ENCODE data around the gene ITLN2. TPM values are rescaled to one million over a fixed set of nuclear protein-coding genes. Genes with fewer than 3 reads are reported as not detected.
"Not testable (repeated sequence)": the region's sequence is repeated elsewhere in the genome, so short reads cannot be mapped to it uniquely, and the experiment has no call there.

Gene ITLN2
- total RNA-seq, 1 donor from 2014 or later: 0.35 TPM

GRCh38 chr1:160952129-160952510 is 2.5 kb downstream of the ITLN2 start:
- TF ChIP-seq CTCF (conservative IDR thresholded peaks at IDR 0.05): no peak
- H3K27me3 Mint-ChIP-seq (ENCODE audit: low read depth): no peaks in the 10 kb centered on the region
- DNase-seq (ENCODE audit: low read depth, low spot score): no peak
- H3K27ac Mint-ChIP-seq (ENCODE audit: unreplicated experiment): no peak overlapping the region
- H3K4me3 Mint-ChIP-seq: no peak overlapping the region
- no peaks in the 10 kb centered on the region for H3K36me3 Mint-ChIP-seq (ENCODE audit: low read depth)
- H3K9me3 Mint-ChIP-seq: no peaks in the 10 kb centered on the region
- H3K4me1 Mint-ChIP-seq: peaks cover 4% of the 10 kb centered on the region

DNA sequence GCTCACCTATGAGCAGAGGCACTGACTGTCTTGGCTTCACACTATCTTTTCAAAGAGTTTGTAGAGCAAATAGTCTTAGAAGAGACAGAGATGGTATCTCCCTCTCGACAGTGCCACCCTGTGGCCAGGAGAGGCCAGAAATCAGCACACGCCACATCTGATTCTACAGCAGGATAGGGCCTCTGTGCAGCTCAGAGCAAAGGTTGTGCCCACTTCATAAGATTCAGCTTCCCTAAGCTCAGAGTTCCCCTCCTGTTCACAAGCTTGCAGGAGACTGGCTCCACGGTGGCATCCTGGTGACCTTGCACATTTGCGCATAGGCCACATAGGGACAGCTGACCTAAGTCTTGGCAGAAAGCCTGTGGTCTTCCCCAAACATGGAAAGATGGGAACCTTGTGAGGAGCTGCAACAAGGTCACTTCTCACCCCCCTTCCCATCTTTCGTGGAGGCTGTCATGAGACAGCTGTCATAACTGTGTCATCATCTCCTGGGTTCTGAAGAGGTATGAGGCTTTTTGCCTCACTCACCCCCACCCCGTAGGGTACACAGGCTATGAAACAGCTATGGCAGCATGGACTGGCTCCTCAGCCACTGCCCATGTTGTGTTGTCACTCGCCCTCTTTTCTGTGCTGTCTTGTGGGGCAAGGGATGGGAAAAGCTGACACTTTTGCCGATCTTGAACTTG is 3.0 kb downstream of the ITLN2 start:
- no peak overlapping the region for H3K27ac Mint-ChIP-seq (ENCODE audit: unreplicated experiment)
- peaks cover 4% of the 10 kb centered on the region for H3K4me1 Mint-ChIP-seq
- no peak overlapping the region for H3K4me3 Mint-ChIP-seq
- DNase-seq (ENCODE audit: low read depth, low spot score): peak; percentile 36
- H3K27me3 Mint-ChIP-seq (ENCODE audit: low read depth): no peaks in the 10 kb centered on the region
- no peaks in the 10 kb centered on the region for H3K36me3 Mint-ChIP-seq (ENCODE audit: low read depth)
- TF ChIP-seq CTCF (conservative IDR thresholded peaks at IDR 0.05): peak; percentile 78
- no peaks in the 10 kb centered on the region for H3K9me3 Mint-ChIP-seq

DNA sequence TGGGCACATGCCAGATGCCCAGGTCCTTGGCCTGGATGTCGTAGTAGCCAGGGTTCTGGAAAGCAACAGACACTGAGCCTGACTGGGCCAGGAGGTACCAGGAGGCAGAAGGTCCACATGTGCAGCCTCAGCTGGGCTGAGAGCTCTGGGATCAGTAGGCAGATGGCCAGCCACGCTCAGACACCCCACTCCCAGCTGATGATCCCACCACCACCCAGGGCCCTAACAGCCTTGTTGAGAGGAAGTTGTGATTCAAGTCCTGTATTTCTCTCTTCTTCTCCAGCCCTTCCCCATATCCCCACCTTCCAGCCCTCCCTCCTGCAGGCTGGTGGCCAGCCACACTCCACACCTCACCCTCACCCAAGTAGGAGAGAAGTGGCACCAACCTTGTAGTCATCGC is 4.0 kb downstream of the ITLN2 start:
- Mint-ChIP-seq H3K4me3 (no peak overlapping the region), H3K4me1 (peaks cover 4% of the 10 kb centered on the region), H3K27me3 (ENCODE audit: low read depth) (no peaks in the 10 kb centered on the region), H3K36me3 (ENCODE audit: low read depth) (no peaks in the 10 kb centered on the region), H3K9me3 (no peaks in the 10 kb centered on the region), H3K27ac (ENCODE audit: unreplicated experiment) (no peak overlapping the region)
- no peak for DNase-seq (ENCODE audit: low read depth, low spot score)
- no peak for TF ChIP-seq CTCF (conservative IDR thresholded peaks at IDR 0.05)

GRCh38 chr1:160949881-160950280 is 4.7 kb downstream of the ITLN2 start:
- Mint-ChIP-seq H3K27me3 (ENCODE audit: low read depth) (no peaks in the 10 kb centered on the region), H3K9me3 (no peaks in the 10 kb centered on the region), H3K27ac (ENCODE audit: unreplicated experiment) (no peak overlapping the region), H3K4me3 (no peak overlapping the region), H3K4me1 (peaks cover 4% of the 10 kb centered on the region), H3K36me3 (ENCODE audit: low read depth) (no peaks in the 10 kb centered on the region)
- TF ChIP-seq CTCF (conservative IDR thresholded peaks at IDR 0.05): no peak
- DNase-seq (ENCODE audit: low read depth, low spot score): no peak

- H3K27me3 Mint-ChIP-seq (ENCODE audit: low read depth); DNase-seq (ENCODE audit: low read depth, low spot score); H3K9me3 Mint-ChIP-seq; H3K36me3 Mint-ChIP-seq (ENCODE audit: low read depth); H3K4me3 Mint-ChIP-seq; H3K4me1 Mint-ChIP-seq; H3K27ac Mint-ChIP-seq (ENCODE audit: unreplicated experiment): not testable (repeated sequence)
Observed at GRCh38 chr1:160949216-160949880, 5.3 kb downstream of the ITLN2 start.

DNA sequence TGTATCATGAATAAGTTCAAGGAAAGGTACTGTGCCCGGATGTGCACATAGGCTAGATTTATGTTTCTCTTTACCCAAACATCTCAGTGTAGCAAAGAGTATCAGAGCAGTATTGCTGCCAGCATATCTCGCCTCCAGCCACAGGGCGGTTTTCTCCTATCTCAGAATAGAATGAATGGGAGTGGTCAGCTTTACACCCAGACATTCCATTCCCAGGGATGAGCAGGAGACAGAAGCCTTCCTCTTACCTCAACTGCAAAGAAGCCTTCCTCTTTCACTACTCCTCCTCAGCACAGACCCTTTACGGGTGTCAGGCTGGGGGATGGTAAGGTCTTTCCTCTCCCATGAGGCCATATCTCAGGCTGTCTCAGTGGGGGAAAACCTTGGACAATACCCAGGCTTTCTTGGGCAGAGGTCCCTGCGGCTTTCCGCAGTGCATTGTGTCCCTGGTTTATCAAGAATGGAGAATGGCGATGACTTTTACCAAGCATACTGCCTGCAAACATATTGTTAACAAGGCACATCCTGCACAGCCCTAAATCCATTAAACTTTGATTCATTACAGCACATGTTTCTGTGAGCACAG is 7.3 kb downstream of the ITLN2 start:
- not testable (repeated sequence) for H3K27ac Mint-ChIP-seq (ENCODE audit: unreplicated experiment); H3K27me3 Mint-ChIP-seq (ENCODE audit: low read depth)

GRCh38 chr1:160945881-160946280 is 8.7 kb downstream of the ITLN2 start:
- H3K27me3 Mint-ChIP-seq (ENCODE audit: low read depth); H3K36me3 Mint-ChIP-seq (ENCODE audit: low read depth); H3K27ac Mint-ChIP-seq (ENCODE audit: unreplicated experiment); DNase-seq (ENCODE audit: low read depth, low spot score); H3K4me1 Mint-ChIP-seq; H3K4me3 Mint-ChIP-seq; H3K9me3 Mint-ChIP-seq: not testable (repeated sequence)

More for the DNA sequence above, 7.3 kb downstream of the ITLN2 start:
- not testable (repeated sequence) for H3K9me3 Mint-ChIP-seq; H3K4me1 Mint-ChIP-seq; H3K36me3 Mint-ChIP-seq (ENCODE audit: low read depth); H3K4me3 Mint-ChIP-seq; DNase-seq (ENCODE audit: low read depth, low spot score)

Data from neural crest cell (in vitro differentiated cells).